NK-92 treated with Interleukin-12 subunit alpha and Interleukin-12 subunit beta, amount 100 ng/mL, for 24 hours (cell line): ENCODE measurements around the gene RBSN.

Source experiments
- DNase-seq: peaks from one replicate; lab custom pipeline; 2025; lab: John Stamatoyannopoulos, UW

The RBSN gene

GRCh38 chr3:15056676-15057404 is 42.1 kb downstream of the RBSN start:
- DNase-seq, result no peak

GRCh38 chr3:15055019-15055557 is 43.9 kb downstream of the RBSN start:
- DNase-seq, result no peak

GRCh38 chr3:15053541-15053940 is 45.4 kb downstream of the RBSN start:
- DNase-seq, result no peak

- DNase-seq, result no peak
Observed at GRCh38 chr3:15052335-15053242, 46.4 kb downstream of the RBSN start.

- DNase-seq, result no peak
Observed at GRCh38 chr3:15051531-15051930, 47.4 kb downstream of the RBSN start.

- no peak for DNase-seq
Observed at GRCh38 chr3:15050405-15051092, 48.4 kb downstream of the RBSN start.

- no peak for DNase-seq
Observed at GRCh38 chr3:15049584-15049983, 49.4 kb downstream of the RBSN start.

- DNase-seq, result no peak
Observed at GRCh38 chr3:15045667-15046066, 53.3 kb downstream of the RBSN start.

- DNase-seq, result no peak
Observed at GRCh38 chr3:15044326-15044725, 54.6 kb downstream of the RBSN start.

- DNase-seq, result no peak
Observed at GRCh38 chr3:15043408-15044171, 55.4 kb downstream of the RBSN start.

- no peak for DNase-seq
Observed at GRCh38 chr3:15042936-15043335, 56.0 kb downstream of the RBSN start.

GRCh38 chr3:15041950-15042349 is 57.0 kb downstream of the RBSN start:
- no peak for DNase-seq

- DNase-seq, result no peak
Observed at GRCh38 chr3:15040844-15041243, 58.1 kb downstream of the RBSN start.

GRCh38 chr3:15038306-15038705 is 60.6 kb downstream of the RBSN start:
- DNase-seq, result no peak

- DNase-seq, result no peak
Observed at GRCh38 chr3:15033103-15033502, 65.8 kb downstream of the RBSN start.

- DNase-seq, result no peak
Observed at GRCh38 chr3:15032650-15033049, 66.3 kb downstream of the RBSN start.

GRCh38 chr3:15029625-15030024 is 69.3 kb downstream of the RBSN start:
- DNase-seq, result no peak

- no peak for DNase-seq
Observed at GRCh38 chr3:15023719-15024118, 75.2 kb downstream of the RBSN start.

- no peak for DNase-seq
Observed at GRCh38 chr3:15023249-15023648, 75.7 kb downstream of the RBSN start.
